HG03196 (cell line): ENCODE data around the gene ASIC2.

Experiments
- ATAC-seq: cut with Tn5 transposase; IDR thresholded peaks from one replicate; pipeline ENCODE4 v1.9.1; 2021; ENCODE audit not compliant: unreplicated experiment

The ASIC2 gene

DNA sequence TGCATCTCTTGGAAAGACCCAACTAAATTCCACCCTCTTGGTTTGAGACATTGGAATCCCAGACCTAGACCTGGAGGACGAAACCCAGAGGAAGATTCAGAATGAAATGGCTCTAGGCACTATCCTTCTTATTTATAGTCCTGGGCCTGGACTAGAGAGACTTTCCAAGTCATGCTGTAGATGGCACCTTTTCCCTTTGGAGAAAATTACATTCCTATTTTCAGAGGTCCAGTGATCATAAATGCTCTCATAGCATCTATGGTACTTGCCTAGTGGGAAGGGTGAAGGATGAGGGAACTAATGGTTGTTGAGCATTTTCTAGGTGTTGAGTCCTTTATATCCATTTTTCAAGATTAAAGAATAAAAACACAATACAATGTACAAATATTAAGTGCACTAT lies 264.3 kb downstream of the ASIC2 start:
- ATAC-seq: no peak

DNA sequence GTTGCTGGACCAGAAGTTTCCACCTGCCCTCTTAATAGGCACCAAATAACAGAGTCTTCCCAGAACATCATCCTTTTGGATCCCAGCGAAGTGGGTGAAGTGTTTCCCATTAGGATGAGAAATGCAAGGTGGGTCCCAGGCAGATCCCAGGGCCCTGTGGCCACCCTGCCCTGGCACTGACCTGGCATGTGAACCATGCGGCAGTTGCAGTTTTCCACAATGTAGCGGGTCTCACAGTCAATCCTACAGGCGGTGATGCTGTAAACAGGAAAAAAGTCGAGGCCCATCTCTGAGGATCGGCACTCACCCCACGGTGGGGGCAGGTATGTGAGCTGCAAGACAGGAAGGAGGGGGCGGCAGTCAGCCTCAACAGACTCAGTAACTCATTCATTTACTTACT lies 265.0 kb downstream of the ASIC2 start:
- ATAC-seq: no peak

GRCh38 chr17:33024688-33025486 lies 268.2 kb downstream of the ASIC2 start:
- ATAC-seq: no peak

DNA sequence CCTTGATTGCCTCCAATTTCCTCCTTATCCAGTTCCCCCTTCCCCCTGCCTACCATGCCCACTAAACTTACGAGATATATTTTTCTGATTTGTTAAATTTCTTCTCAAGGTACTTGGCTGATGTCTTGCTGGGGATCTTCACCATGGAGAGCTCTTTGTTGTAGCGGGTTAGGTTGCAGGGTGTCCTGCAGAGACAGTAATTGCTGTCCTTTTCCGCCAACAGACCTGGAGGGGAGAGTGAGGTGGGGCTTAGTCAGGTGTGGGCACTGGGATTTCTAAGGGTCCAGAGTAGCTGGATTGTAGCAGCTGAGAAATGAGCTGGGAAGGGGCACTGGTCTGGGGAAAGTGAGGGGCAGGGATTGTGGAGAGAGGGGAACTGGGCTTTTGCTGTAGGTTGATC lies 269.3 kb downstream of the ASIC2 start:
- no peak for ATAC-seq

DNA sequence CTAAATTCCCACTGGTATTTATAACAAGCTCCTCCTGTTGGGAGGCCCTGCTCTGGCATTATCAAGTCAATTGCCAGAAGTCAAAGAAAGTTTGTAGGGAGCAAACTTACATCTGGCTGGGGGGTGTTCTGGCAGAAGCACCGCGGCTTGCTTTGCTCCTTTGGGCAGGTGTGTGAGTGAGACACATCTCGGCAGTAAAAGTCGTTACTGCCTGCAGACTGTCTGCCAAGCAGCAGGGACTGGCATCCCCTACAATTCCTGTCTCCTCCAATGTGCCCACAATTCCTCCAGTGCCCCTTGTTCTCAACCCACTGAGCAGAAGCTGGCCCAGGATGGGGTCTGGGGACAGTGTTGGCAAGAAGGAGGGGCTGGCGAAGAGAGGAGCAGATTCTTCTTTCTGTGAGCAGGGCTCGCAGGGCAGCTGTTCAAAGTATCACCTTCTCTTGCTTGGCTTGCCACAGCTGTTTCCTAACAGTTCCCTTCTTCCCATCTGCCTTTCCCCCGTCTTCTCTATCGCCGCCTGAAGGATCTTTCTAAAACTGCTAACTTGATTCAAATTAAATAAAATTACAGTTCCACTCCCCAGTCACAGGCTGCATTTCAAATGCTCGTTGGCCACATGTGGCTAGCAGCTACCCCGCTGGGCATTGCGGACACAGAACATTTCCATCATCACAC lies 271.2 kb downstream of the ASIC2 start:
- ATAC-seq: no peak

DNA sequence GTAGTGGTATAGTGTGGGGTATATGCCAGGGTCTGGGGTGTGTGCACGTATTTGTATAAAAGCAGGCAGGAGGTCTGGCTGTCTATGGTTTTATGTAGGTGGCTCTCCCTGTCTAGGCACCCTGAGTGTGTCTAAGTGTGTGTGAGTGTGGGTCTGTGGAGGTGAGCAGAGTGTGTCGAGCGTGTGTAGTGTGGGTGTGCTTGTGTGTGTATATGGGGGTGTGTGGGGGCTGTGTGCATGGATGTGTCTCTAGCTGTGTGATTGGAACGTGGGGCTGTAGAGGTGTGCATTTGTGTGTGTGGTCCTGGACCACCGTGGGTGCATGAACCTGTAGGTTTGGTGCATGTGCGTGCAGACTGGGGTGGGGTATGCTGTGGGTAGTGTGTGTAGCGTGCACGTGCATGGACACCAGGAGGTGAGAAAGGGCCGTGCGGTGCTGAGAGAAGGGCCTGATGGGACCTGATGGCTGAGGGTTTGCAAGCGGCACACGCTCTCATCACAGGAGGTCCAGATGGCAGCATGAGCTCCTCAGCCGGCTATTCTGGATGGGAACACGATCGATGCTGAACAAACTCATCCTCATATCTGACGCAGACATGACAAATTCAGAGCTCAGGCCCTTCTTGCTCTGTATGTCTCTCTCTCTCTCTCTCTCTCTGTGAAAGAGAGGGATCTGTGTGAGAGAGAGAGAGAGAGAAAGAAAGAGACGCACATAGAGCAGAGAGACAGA lies 273.8 kb downstream of the ASIC2 start:
- ATAC-seq: no peak

- ATAC-seq: no peak
Measured at GRCh38 chr17:33017366-33017765, 275.7 kb downstream of the ASIC2 start.

GRCh38 chr17:33016920-33017319 lies 276.2 kb downstream of the ASIC2 start:
- ATAC-seq: no peak

DNA sequence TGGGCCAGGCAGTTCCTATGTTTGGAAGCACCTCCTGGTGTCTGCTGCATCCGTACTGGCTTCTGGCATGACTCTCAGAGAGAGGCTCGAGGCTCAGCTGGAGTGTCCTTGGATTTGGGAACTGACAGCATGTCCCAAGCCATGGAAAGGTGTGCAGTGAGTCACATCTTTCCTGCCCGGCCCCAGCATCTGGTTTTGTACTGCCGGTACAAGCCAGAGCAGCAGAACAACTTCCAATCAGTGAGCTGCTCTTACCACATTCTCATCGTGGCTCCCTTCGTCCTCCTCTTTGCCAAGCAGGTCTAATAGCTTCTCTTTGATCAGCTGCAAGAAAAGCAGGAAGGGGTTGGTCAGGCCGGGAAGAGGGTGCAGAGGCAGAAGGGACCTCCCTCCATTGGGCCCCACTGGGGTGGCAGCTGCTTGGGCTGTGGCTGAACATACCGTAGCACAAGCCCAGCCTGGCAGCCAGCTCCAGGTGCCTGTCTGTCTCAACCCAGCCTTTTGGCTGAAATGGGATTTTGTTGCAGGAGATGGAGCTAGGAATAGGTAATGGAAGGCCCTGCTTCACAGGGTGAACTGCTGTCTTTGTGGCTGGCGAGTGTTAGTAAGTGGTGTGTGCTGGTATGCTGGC lies 277.3 kb downstream of the ASIC2 start:
- no peak for ATAC-seq

DNA sequence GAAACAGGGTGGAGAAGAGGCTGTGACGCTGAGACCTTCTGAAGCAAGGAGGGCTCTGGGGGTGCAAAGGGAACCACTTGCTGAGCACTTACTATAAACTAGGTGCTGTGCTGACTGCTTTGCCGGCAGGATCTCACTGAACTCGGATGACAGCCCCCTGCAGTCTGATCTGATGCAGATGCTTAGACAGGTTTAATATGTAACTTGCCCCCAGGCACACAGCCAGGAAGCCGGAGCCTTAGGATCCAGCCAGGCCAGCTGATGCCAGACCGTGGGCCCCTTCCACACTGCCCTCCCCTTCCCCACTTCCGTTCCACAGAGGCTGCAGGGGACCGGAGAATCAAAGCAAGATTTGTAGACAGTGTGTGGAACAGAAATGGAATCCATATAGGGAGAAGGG lies 278.3 kb downstream of the ASIC2 start:
- no peak for ATAC-seq

DNA sequence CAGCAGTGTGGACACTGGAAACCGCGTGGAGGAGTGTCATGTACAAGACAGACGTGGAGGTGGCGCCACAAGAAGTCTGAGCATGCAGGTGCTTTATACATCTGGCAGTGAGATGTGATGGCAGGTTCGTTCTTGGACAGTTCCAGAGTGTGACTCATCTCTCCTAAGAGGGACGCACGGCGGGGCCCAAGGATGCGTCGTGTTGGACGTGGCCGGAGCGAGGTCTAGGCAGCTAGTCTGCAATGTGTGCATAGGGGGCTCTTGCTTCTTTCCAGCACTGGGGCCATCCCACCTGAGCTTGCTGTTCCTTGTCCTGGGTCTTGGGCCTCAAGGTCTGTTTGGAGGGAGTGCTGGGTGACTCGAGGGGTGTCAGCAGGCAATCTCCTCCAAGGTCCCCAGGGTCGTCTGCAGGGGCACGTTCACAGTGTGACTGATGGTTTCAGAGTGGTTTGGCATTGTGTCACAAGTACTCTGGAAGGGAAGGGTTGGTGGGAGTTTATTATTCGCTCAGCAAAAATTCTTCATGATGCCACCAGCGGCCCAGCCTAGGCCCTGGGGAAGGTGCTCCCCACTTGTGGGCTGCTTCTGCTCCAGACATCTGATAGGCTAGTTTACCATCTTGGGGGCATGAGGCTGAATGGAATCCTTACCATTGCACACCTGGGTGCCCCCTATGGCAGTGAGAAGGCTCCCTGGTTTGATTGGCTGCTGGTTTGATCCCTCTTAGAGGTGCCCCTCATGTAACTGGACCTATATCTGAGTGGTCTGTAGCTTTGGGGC lies 279.3 kb downstream of the ASIC2 start:
- ATAC-seq: no peak

GRCh38 chr17:33012522-33013033 lies 280.5 kb downstream of the ASIC2 start:
- no peak for ATAC-seq

DNA sequence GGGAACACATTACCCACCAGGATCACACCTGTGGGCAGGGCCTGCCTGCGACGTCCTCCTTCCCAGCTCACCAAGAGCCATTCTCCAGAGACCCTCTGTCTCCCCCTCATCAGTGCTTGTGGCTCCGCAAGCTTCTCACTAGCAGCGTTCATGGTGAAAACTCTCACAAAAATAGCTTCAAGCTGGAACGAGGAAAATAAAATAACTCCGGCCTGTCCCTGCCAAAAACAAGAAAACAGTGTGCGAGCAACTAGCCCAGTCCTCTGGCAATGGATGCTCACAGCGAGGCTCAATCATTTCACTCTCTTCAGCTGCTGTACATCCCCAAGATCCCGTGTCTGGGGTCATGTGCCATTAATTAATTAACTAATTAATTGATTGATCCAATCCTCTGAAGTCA lies 283.5 kb downstream of the ASIC2 start:
- ATAC-seq: no peak

GRCh38 chr17:33007186-33007585 lies 285.9 kb downstream of the ASIC2 start:
- no peak for ATAC-seq

DNA sequence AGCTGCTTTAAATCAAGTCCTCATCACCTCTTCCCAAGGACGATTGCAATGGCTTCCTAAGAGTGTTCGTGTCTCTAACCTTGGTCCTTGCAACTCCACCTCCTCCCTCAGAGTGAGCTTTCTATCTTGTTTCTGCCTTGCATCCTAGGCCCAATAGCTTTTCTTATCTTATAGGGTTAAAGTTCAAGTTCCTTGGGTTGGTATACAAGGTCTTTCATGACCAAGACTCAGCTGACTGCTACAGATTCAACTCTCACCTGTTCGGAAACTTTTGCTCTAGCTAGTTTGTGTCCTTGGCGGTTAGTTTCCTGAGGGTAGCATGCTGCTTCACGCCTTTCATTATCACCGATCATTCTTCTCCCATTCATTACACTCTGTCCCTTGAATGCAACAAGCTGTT lies 290.8 kb downstream of the ASIC2 start:
- no peak for ATAC-seq

DNA sequence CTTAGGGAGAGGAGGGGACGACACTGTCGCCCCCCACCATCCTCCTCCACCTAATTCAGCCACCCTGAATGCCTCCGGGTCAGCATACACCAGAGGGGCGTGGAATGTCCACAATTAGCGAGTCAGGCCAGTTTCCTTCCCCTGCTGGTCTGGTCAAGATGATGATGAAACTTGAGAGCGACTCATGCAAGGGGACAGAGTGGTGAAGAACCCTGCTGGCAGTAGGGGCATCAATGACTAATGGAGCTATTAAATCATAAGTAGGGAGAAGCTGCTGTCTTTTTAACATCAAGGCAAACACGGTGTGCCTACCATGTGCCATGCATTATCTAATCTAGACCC lies 294.2 kb downstream of the ASIC2 start:
- no peak for ATAC-seq

- ATAC-seq: no peak
Measured at GRCh38 chr17:32998111-32998886, 294.8 kb downstream of the ASIC2 start.

DNA sequence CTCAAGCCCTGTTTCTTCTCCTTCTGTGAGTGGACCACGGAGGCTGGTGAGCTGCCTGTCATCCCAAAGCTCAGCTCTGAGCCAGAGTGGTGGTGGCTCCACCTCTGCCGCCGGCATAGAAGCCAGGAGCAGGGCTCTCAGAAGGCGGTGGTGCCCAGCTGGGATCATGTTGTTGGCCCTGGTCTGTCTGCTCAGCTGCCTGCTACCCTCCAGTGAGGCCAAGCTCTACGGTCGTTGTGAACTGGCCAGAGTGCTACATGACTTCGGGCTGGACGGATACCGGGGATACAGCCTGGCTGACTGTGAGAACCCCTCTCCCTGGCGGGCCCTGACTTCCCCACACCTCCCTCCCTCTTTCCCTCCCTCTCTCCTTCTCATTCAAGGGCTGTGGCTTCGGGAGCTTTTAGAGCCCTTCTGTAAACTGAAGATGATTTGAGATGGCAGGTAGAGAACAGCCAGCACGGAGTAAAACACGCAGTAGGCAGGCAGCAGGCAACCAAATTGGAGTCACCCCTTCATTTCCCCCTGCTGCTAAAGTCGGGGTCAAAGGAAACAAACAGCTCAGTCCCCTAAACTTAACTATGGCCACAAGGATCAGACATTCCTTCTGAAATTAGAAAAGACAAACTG lies 297.6 kb downstream of the ASIC2 start:
- no peak for ATAC-seq

DNA sequence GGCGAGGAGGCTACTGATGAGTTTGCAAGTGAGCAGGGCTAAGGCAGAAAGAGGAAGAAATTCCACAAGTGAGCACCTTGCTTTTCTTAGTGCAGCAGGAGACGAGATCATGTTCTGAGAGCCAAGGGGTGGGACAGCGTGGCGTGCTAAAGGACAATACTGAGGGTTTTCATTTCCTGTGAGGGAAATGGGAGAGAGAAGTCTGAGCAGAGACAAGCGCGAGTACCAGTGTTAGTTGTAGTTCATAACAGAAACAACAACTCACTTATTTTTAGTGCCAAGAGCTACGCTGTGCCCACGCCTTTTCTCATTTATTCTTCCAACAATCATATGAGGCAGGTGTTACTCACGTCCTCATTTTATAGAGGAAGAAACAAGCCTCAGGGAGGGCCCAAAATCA lies 299.1 kb downstream of the ASIC2 start:
- ATAC-seq: no peak
